NOMO-1 (cell line): ENCODE data around the gene NHLRC4.
"Not testable (repeated sequence)": the region's sequence is repeated elsewhere in the genome, so short reads cannot be mapped to it uniquely, and the experiment has no call there.

Experiments
- DNase-seq, 2 experiments: peaks; one replicate each; lab custom pipeline; 2025; ENCODE audit not compliant: unreplicated experiment in 2 of 2; lab: John Stamatoyannopoulos, UW

The NHLRC4 gene

DNA sequence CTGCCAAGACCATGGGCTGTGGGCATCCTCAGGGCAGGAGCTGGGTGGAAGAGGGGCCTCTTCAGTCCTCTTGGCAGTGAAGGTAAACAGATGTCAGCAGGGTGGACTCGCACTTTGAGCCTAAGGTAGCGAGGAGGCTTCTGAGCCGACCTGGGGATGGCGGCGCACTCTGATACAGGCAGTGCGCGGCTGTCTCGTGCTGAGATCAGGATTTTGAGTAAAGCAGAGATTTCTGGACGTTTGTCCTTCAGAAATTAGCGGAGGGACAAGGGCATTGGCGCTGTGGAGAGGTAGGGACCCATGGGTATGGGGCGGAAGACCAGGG, 29.9 kb downstream of the NHLRC4 start:
- no peak for DNase-seq

- DNase-seq = not testable (repeated sequence)
Observed at GRCh38 chr16:597655-598054, 30.9 kb downstream of the NHLRC4 start.

- DNase-seq = no peak
Observed at GRCh38 chr16:598823-599739, 32.3 kb downstream of the NHLRC4 start.

DNA sequence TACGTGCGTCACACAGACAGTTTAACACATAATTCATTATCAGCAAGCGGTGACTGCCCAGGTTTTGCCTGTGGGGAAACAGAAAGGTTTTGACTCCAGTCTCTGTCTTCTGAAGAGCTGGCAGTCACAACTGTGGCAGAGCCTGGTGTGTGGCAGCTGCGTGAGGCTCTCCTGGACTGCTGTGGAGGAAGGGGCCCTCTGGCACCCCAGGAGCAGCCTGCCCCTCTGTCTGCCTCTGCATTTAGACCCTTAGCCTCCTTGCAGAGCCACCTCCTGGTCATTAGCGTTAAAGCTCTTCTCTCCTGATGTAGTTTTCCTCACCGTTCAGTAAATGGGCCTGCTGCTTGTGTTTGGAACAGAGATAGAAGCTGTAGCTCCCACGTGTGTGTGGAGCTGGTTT, 34.0 kb downstream of the NHLRC4 start:
- no peak for DNase-seq

- DNase-seq = no peak
Observed at GRCh38 chr16:603933-604332, 37.1 kb downstream of the NHLRC4 start.

- DNase-seq = no peak
Observed at GRCh38 chr16:606656-607307, 40.0 kb downstream of the NHLRC4 start.

DNA sequence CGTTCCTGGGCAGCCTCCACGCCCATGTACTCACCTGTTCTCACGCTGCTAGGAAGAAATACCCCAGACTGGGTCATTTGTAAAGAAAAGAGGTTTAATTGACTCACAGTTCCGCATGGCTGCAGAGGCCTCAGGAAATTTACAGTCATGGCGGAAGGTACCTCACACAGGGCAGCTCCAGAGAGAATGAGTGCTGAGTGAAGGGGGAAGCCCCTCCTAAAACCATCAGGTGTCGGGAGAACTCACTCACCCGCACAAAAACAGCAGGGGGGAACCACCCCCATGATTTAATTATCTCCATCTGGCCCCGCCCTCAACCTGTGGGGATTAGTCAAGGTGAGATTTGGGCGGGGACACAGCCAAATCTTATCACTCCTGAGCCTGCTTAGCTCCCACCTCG, 41.2 kb downstream of the NHLRC4 start:
- DNase-seq = no peak

- no peak for DNase-seq
Observed at GRCh38 chr16:609316-609715, 42.5 kb downstream of the NHLRC4 start.

DNA sequence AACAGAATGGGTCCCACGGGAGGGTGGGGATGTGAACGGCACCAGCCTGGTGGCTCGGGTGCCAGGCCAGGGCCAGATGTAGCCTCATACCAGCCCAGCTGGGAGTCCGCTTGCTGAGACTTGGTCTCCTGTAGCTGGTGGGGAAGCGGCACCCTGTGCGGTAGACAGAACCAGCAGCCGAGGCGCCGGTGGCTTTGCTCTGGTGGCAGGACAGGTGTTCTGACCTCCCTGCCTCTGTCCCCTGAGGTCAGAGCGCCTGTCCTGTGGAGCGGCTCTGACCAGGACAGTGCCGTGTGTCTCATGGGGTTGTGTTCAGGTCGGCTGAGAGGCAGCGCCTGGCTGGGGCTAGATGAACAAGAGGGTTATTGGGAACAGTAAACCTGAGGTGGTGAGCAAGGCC, 43.2 kb downstream of the NHLRC4 start:
- no peak for DNase-seq

GRCh38 chr16:610513-611381, 43.9 kb downstream of the NHLRC4 start:
- DNase-seq = no peak

DNA sequence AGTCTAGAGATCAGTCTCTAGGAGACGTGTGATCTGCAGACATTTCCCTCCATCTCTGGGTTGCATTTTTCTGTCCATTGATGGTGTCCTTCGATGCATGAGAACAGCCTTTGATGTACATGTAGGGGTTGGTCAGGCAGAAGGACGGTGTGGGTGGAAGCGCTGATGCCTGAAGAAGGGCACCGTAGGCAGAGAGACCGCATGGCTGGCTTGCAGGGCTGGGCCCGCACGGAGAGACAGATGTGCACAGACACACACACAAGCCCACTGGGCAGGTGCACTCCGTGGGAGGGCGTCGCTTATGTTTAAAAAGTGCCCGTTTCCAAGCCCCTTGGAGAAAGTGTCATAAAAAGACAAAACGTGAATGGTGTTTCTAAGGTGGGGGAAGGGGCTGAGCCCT, 48.3 kb downstream of the NHLRC4 start:
- DNase-seq = no peak

DNA sequence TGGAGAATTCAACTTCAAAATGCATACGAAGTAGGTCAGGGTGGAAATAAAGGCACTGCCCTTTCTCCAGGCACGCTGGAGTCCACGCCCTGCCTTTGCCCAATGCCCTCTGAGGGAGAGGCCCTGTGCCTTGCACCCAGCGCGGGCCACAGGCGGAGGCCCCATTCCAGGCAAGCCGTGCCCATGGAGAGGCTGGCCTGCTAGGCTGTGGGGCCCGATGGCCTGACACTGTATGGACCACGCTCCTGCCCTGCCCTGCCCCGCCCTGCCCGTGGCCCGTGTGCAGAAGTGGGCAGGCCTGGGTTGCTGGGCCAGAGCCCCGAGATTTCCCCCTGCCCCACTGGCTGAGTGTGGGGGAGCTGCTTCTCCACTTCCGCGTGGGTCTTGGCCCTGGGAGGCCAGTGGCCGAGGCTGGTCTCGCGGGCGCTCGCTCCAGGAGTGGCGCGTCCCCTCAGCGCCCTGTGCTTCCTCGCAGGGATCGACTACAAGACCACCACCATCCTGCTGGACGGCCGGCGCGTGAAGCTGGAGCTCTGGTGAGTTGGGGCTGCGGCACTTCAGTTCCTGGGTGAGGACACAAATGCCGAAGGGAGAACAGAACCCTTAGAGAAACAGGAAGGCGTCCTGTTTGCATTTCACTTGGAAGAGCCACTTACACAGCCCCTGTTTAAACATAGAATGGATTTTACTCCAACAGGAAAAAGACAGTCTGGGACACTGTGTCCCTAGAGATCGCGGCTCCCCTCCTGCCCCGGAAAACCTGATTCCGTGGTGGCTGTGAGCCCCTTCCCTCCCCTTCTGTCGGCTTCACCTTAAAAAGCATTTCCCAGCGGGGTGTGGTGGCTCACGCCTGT, 50.2 kb downstream of the NHLRC4 start:
- no peak for DNase-seq

DNA sequence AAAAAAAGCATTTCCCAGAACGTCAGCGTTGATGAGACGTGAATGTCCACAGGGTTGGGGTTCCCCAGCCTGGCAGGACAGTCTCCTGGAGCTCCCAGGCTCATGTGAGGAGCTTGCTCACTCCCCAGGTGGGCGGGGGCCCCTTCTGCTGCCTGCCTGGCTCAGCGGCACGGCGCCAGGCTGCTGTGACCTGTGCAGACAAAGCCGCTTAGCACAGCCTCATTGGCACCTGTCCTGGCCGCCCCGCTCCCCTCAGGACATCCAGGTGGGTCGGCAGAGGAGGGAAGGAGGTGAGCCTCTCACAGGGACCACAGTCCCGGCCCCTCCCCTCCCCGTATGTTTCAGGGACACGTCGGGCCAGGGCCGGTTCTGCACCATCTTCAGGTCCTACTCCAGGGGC, 51.0 kb downstream of the NHLRC4 start:
- no peak for DNase-seq
